GM12875 (cell line): ENCODE results near the gene L1TD1.
"Not testable (repeated sequence)": the region's sequence is repeated elsewhere in the genome, so short reads cannot be mapped to it uniquely, and the experiment has no call there.

Experiments
- H3K4me3 ChIP-seq: one replicate; pipeline ENCODE4 v1.5.1; 2011; ENCODE audit warnings: low read depth, low read length, control low read depth
- CTCF ChIP-seq: IDR thresholded peaks from 2 replicates; pipeline ENCODE4 v1.5.1; 2011; ENCODE audit warnings: low read depth, mild to moderate bottlenecking, control low read depth, inconsistent platforms, low read length, moderate library complexity, borderline replicate concordance; ENCODE audit not compliant: insufficient read depth

L1TD1 gene

GRCh38 chr1:62194651-62195544 lies at the start of gene L1TD1:
Gene L1TD1, plus strand, starts transcription at chr1:62194849. Its CDS starts 11,780 bp downstream, at chr1:62206629.
- no peak within 1 kb of the TSS for H3K4me3 ChIP-seq
- no peak for TF ChIP-seq CTCF

GRCh38 chr1:62159940-62160348 lies 34.7 kb upstream of the L1TD1 start:
- no peak overlapping the region for H3K4me3 ChIP-seq
- no peak for TF ChIP-seq CTCF

GRCh38 chr1:62161711-62162110 lies 32.9 kb upstream of the L1TD1 start:
- H3K4me3 ChIP-seq: no peak overlapping the region
- TF ChIP-seq CTCF: no peak

GRCh38 chr1:62170380-62170779 lies 24.3 kb upstream of the L1TD1 start:
- not testable (repeated sequence) for H3K4me3 ChIP-seq

GRCh38 chr1:62175568-62176179 lies 19.0 kb upstream of the L1TD1 start:
- TF ChIP-seq CTCF: peak; percentile 65; the same call in 1 of the 2 replicates
- no peak overlapping the region for H3K4me3 ChIP-seq

GRCh38 chr1:62176597-62177312 lies 17.9 kb upstream of the L1TD1 start:
- no peak for TF ChIP-seq CTCF
- no peak overlapping the region for H3K4me3 ChIP-seq

GRCh38 chr1:62177621-62178020 lies 17.0 kb upstream of the L1TD1 start:
- no peak for TF ChIP-seq CTCF
- no peak overlapping the region for H3K4me3 ChIP-seq
